Spleen (tissue), 7 donors: ENCODE measurements around the gene IZUMO2.

Experiments used
- CTCF ChIP-seq, 11 experiments: fragments of 200-600 bp in 7 of 11; fragments of 450-650 bp in 4 of 11; sonication (generic) in 4 of 11; IDR thresholded peaks in 8 of 11; conservative IDR thresholded peaks in 3 of 11; 1 replicate in 7 of 11; 2 replicates in 4 of 11; pipeline versions ENCODE4 v1.4.0 to v1.8.0; 2016 to 2021; ENCODE audit warnings: antibody characterized with exemption in 11 of 11, inconsistent platforms in 4 of 11, mild to moderate bottlenecking in 1 of 11
- POLR2A ChIP-seq, 3 donors: fragments of 450-650 bp; IDR thresholded peaks; one replicate each; pipeline ENCODE4 v1.5.1; 2017; ENCODE audit warnings: antibody characterized with exemption in 3 of 3, mild to moderate bottlenecking in 1 of 3
- POLR2AphosphoS5 ChIP-seq, 3 donors: sonication (generic); formaldehyde crosslinking; IDR thresholded peaks; one replicate each; pipeline ENCODE4 v1.5.1; 2017; ENCODE audit warnings: antibody characterized with exemption in 3 of 3
- donor health status: DM: no; HTN: no; CAD: no; lungs with moderate emphysema.
- donor health status: DM: no; HTN: no; CAD: no.
- donor health status: DM: no; HTN: no; CAD: no.

GRCh38 chr19:50204811-50205675 lies 42.0 kb upstream of the IZUMO2 start:
- TF ChIP-seq CTCF (IDR thresholded peaks at IDR 0.05 in 8 of 11, conservative IDR thresholded peaks at IDR 0.05 in 3 of 11) (no peak), POLR2A (IDR thresholded peaks at IDR 0.05) (no peak), POLR2AphosphoS5 (IDR thresholded peaks at IDR 0.05) (no peak)
